Upper lobe of left lung (tissue), 6 donors: Measurements from ENCODE around the gene LRP1. TPM values are rescaled to one million over a fixed set of nuclear protein-coding genes. Genes with fewer than 3 reads are reported as not detected.
A peak's percentile ranks its signal among the peaks of the same experiment; 100 is the strongest.

Experiments
- ATAC-seq, 2 donors: fragments of 200-7000 bp; cut with Tn5 transposase; one replicate each; pipeline ENCODE4 v1.9.1; 2022; ENCODE audit warnings: mild to moderate bottlenecking in 2 of 2, moderate library complexity in 2 of 2; ENCODE audit not compliant: low FRiP score in 2 of 2
- DNase-seq, 2 donors: peaks; one replicate each; pipeline ENCODE4 v3.0.0-alpha.2; 2019 to 2020
- H3K27ac ChIP-seq, 4 donors: fragments of 200-600 bp; sonication (generic); one replicate each; pipeline ENCODE4 v1.5.1; 2016 to 2019
- H3K27me3 ChIP-seq, 4 donors: fragments of 200-600 bp; sonication (generic); one replicate each; pipeline ENCODE4 v1.5.1; 2017 to 2019
- H3K36me3 ChIP-seq, 4 donors: fragments of 200-600 bp; sonication (generic); one replicate each; pipeline ENCODE4 v1.5.1; 2016 to 2019
- H3K4me1 ChIP-seq, 4 donors: fragments of 200-600 bp; sonication (generic); one replicate each; pipeline ENCODE4 v1.5.1; 2018 to 2019
- H3K4me3 ChIP-seq, 4 donors: fragments of 200-600 bp; sonication (generic); one replicate each; pipeline ENCODE4 v1.5.1; 2017 to 2019; ENCODE audit warnings: mild to moderate bottlenecking in 2 of 4, moderate library complexity in 1 of 4
- H3K9me3 ChIP-seq, 4 donors: fragments of 200-600 bp; sonication (generic); one replicate each; pipeline ENCODE4 v1.5.1; 2018 to 2019
- CTCF ChIP-seq, 6 experiments: fragments of 450-650 bp in 4 of 6; fragments of 200-600 bp in 2 of 6; sonication (generic) in 2 of 6; IDR thresholded peaks; one replicate each; pipeline ENCODE4 v1.5.1; 2016 to 2019; ENCODE audit warnings: antibody characterized with exemption in 6 of 6
- EP300 ChIP-seq, 4 donors: sonication (generic); formaldehyde crosslinking; IDR thresholded peaks; one replicate each; pipeline ENCODE4 v1.5.1; 2017; ENCODE audit warnings: antibody characterized with exemption in 4 of 4, control low read depth in 2 of 4
- POLR2A ChIP-seq, 4 donors: fragments of 450-650 bp; IDR thresholded peaks; one replicate each; pipeline ENCODE4 v1.5.1; 2016 to 2017; ENCODE audit warnings: antibody characterized with exemption in 4 of 4, mild to moderate bottlenecking in 2 of 4
- POLR2AphosphoS5 ChIP-seq, 2 donors: sonication (generic); formaldehyde crosslinking; IDR thresholded peaks; one replicate each; pipeline ENCODE4 v1.5.1; 2017; ENCODE audit warnings: antibody characterized with exemption in 2 of 2
- WGBS, 2 donors: methylation state at CpG; one replicate each; pipeline ENCODE4 v1.1.5; 2017 to 2018; 5-methylcytosine and 5-hydroxymethylcytosine counted together
- total RNA-seq, 6 donors: library from RNA; depleted of rRNA in 4 of 6; stranded (reverse); fragments of >200 nt in 4 of 6; gene quantifications; one replicate each; pipeline versions ENCODE4 v1.1.0 to v1.2.1, GENCODE V29; 2016 to 2021
- donor health status: DM: no; HTN: no; CAD: no; lungs with moderate emphysema.
- donor health status: DM: no; HTN: yes; CAD: no; lungs with severe emphysema.

Gene LRP1
- total RNA-seq, 6 donors from 2014 or later = 137 to 504 (median 308) TPM

- H3K36me3 ChIP-seq = peaks cover 0 to 12% (median 7%) of the 10 kb centered on the region in 4 donors
- peak in 1 of 2 donors; percentile 76 for ATAC-seq
- H3K4me3 ChIP-seq = peak overlapping the region in 3 of 4 donors; percentile 67 to 78 (median 67)
- DNase-seq = no peak
- no peaks in the 10 kb centered on the region for H3K9me3 ChIP-seq
- H3K27me3 ChIP-seq = no peaks in the 10 kb centered on the region
- TF ChIP-seq CTCF (IDR thresholded peaks at IDR 0.05) = peak in 2 of 6 experiments; percentile 70 to 83
- TF ChIP-seq POLR2A (IDR thresholded peaks at IDR 0.05) = no peak
- no peak for TF ChIP-seq POLR2AphosphoS5 (IDR thresholded peaks at IDR 0.05)
- TF ChIP-seq EP300 (IDR thresholded peaks at IDR 0.05) = no peak
- H3K27ac ChIP-seq = peak overlapping the region; percentile 94 to 100 (median 99)
- peaks cover 27 to 34% (median 31%) of the 10 kb centered on the region in 4 donors for H3K4me1 ChIP-seq
- WGBS, 2 donors = 59 to 64% methylated on average over 9 of the region's 9 CpGs
Observed at GRCh38 chr12:57112492-57113294, 15.6 kb upstream of the LRP1 start.

GRCh38 chr12:57116580-57117281 is 11.6 kb upstream of the LRP1 start:
- H3K36me3 ChIP-seq = no peaks in the 10 kb centered on the region
- no peak for DNase-seq
- peaks cover 6 to 9% (median 6%) of the 10 kb centered on the region in 4 donors for H3K4me1 ChIP-seq
- no peak overlapping the region for H3K27ac ChIP-seq
- no peaks in the 10 kb centered on the region for H3K9me3 ChIP-seq
- no peak overlapping the region for H3K4me3 ChIP-seq
- TF ChIP-seq POLR2A (IDR thresholded peaks at IDR 0.05) (no peak), EP300 (IDR thresholded peaks at IDR 0.05) (no peak), CTCF (IDR thresholded peaks at IDR 0.05) (no peak), POLR2AphosphoS5 (IDR thresholded peaks at IDR 0.05) (no peak)
- ATAC-seq = no peak
- 86% methylated on average over 5 of the region's 5 CpGs for WGBS, 2 donors
- no peaks in the 10 kb centered on the region for H3K27me3 ChIP-seq

- peak overlapping the region; percentile 24 to 61 (median 32) for H3K27ac ChIP-seq
- WGBS, 2 donors = 69% methylated on average over 1 of the region's 1 CpG; no CpG with 5 or more reads in 1 of the 2 donors
- no peak for DNase-seq
Observed at GRCh38 chr12:57118711-57119271, 9.5 kb upstream of the LRP1 start.

More at GRCh38 chr12:57118711-57119271, 9.5 kb upstream of the LRP1 start:
- Histone ChIP-seq H3K36me3 (no peaks in the 10 kb centered on the region), H3K4me1 (no peaks in the 10 kb centered on the region), H3K27me3 (no peaks in the 10 kb centered on the region), H3K9me3 (no peaks in the 10 kb centered on the region), H3K4me3 (no peak overlapping the region)
- TF ChIP-seq EP300 (IDR thresholded peaks at IDR 0.05) (no peak), POLR2AphosphoS5 (IDR thresholded peaks at IDR 0.05) (no peak), POLR2A (IDR thresholded peaks at IDR 0.05) (no peak), CTCF (IDR thresholded peaks at IDR 0.05) (no peak)
- ATAC-seq = peak; percentile 72 to 85
